HEK293T (cell line): ENCODE data around the gene ARG2.

Experiments used
- BHLHE40 ChIP-seq: fragments of 450-650 bp; IDR thresholded peaks from 2 replicates; pipeline ENCODE4 v1.6.1; 2016; ENCODE audit warnings: mild to moderate bottlenecking, moderate library complexity, borderline replicate concordance
- CTBP1 ChIP-seq: fragments of 450-650 bp; IDR thresholded peaks from 2 replicates; pipeline ENCODE4 v1.6.1; 2016; ENCODE audit warnings: borderline replicate concordance
- ELF4 ChIP-seq: fragments of 450-650 bp; IDR thresholded peaks from 2 replicates; pipeline ENCODE4 v1.6.1; 2017; ENCODE audit warnings: antibody characterized with exemption
- FOXA1 ChIP-seq: fragments of 450-650 bp; IDR thresholded peaks from 2 replicates; pipeline ENCODE4 v1.6.1; 2016; ENCODE audit warnings: mild to moderate bottlenecking
- FOXK2 ChIP-seq: fragments of 450-650 bp; IDR thresholded peaks from 2 replicates; pipeline ENCODE4 v1.6.1; 2016; ENCODE audit warnings: mild to moderate bottlenecking
- FOXM1 ChIP-seq: fragments of 450-650 bp; IDR thresholded peaks from 2 replicates; pipeline ENCODE4 v1.6.1; 2017; ENCODE audit warnings: mild to moderate bottlenecking, borderline replicate concordance
- HDGF ChIP-seq: fragments of 450-650 bp; IDR thresholded peaks from 2 replicates; pipeline ENCODE4 v1.6.1; 2017; ENCODE audit warnings: antibody characterized with exemption, borderline replicate concordance
- L3MBTL2 ChIP-seq: fragments of 450-650 bp; conservative IDR thresholded peaks from 2 replicates; pipeline ENCODE4 v1.6.1; 2016; ENCODE audit warnings: mild to moderate bottlenecking
- LEF1 ChIP-seq: fragments of 450-650 bp; IDR thresholded peaks from 2 replicates; pipeline ENCODE4 v1.6.1; 2017; ENCODE audit warnings: mild to moderate bottlenecking, borderline replicate concordance
- PKNOX1 ChIP-seq: fragments of 450-650 bp; IDR thresholded peaks from 2 replicates; pipeline ENCODE4 v1.6.1; 2016
- SP1 ChIP-seq: fragments of 450-650 bp; IDR thresholded peaks from 2 replicates; pipeline ENCODE4 v1.6.1; 2017
- SUZ12 ChIP-seq: fragments of 450-650 bp; IDR thresholded peaks from 2 replicates; pipeline ENCODE4 v1.6.1; 2016; ENCODE audit warnings: mild to moderate bottlenecking

GRCh38 chr14:67584978-67585377, 34.7 kb upstream of the ARG2 start:
- TF ChIP-seq SUZ12 (no peak), FOXK2 (no peak), LEF1 (no peak), L3MBTL2 (no peak), ELF4 (no peak), FOXM1 (no peak), CTBP1 (no peak), PKNOX1 (no peak), SP1 (no peak), HDGF (no peak), BHLHE40 (no peak), FOXA1 (no peak)
